SK-N-SH treated with all-trans-retinoic acid at 6 μM for 48 hours (cell line): Measurements from ENCODE around the gene SCAPER.

Source experiments
- ATAC-seq: fragments of 200-7000 bp; cut with Tn5 transposase; 3 replicates; pipeline ENCODE4 v1.9.1; 2020; ENCODE audit warnings: mild to moderate bottlenecking, moderate library complexity
- ARNTL ChIP-seq: fragments of 450-650 bp; formaldehyde crosslinking; IDR thresholded peaks from 2 replicates; pipeline ENCODE4 v1.5.0; 2020; ENCODE audit warnings: low read depth, mild to moderate bottlenecking, moderate library complexity, borderline replicate concordance
- BACH2 ChIP-seq: fragments of 250-450 bp; sonication (Bioruptor Pico); IDR thresholded peaks from 2 replicates; pipeline ENCODE4 v1.9.0; 2021; ENCODE audit warnings: mild to moderate bottlenecking, borderline replicate concordance
- CREB5 ChIP-seq: fragments of 250-450 bp; sonication (Bioruptor Pico); IDR thresholded peaks from 2 replicates; pipeline ENCODE4 v1.5.1; 2020; ENCODE audit warnings: low read depth, mild to moderate bottlenecking, moderate library complexity
- CSDC2 ChIP-seq: fragments of 250-450 bp; sonication (Bioruptor Pico); IDR thresholded peaks from 2 replicates; pipeline ENCODE4 v1.5.0; 2020; ENCODE audit warnings: mild to moderate bottlenecking, moderate library complexity
- CSRNP3 ChIP-seq: fragments of 250-450 bp; sonication (Bioruptor Pico); IDR thresholded peaks from 2 replicates; pipeline ENCODE4 v1.5.1; 2021; ENCODE audit warnings: mild to moderate bottlenecking, moderate library complexity
- ESRRG ChIP-seq: fragments of 250-450 bp; sonication (Bioruptor Pico); IDR thresholded peaks from 2 replicates; pipeline ENCODE4 v1.6.1; 2021; ENCODE audit warnings: mild to moderate bottlenecking
- GLIS3 ChIP-seq: fragments of 250-450 bp; sonication (Bioruptor Pico); IDR thresholded peaks from 2 replicates; pipeline ENCODE4 v1.5.0; 2020; ENCODE audit warnings: mild to moderate bottlenecking, moderate library complexity
- ISL1 ChIP-seq: fragments of 250-450 bp; sonication (Bioruptor Pico); IDR thresholded peaks from 2 replicates; pipeline ENCODE4 v2.1.2; 2022; ENCODE audit warnings: mild to moderate bottlenecking, moderate library complexity
- OSR1 ChIP-seq: fragments of 250-450 bp; sonication (Bioruptor Pico); IDR thresholded peaks from 2 replicates; pipeline ENCODE4 v1.8.0; 2022; ENCODE audit warnings: moderate library complexity, mild to moderate bottlenecking, inconsistent platforms
- PATZ1 ChIP-seq: fragments of 250-450 bp; sonication (Bioruptor Pico); IDR thresholded peaks from 2 replicates; pipeline ENCODE4 v1.8.0; 2020; ENCODE audit warnings: mild to moderate bottlenecking, moderate library complexity, borderline replicate concordance
- POU6F1 ChIP-seq: fragments of 250-450 bp; sonication (Bioruptor Pico); IDR thresholded peaks from 2 replicates; pipeline ENCODE4 v1.8.0; 2021; ENCODE audit warnings: low read depth, mild to moderate bottlenecking, moderate library complexity, borderline replicate concordance
- PPARA ChIP-seq: fragments of 250-450 bp; sonication (Bioruptor Pico); IDR thresholded peaks from 2 replicates; pipeline ENCODE4 v1.5.0; 2020; ENCODE audit warnings: mild to moderate bottlenecking, borderline replicate concordance
- RARB ChIP-seq: fragments of 250-450 bp; sonication (Bioruptor Pico); IDR thresholded peaks from 2 replicates; pipeline ENCODE4 v1.8.0; 2021; ENCODE audit warnings: mild to moderate bottlenecking, moderate library complexity
- SNAI2 ChIP-seq: fragments of 250-450 bp; sonication (Bioruptor Pico); IDR thresholded peaks from 2 replicates; pipeline ENCODE4 v1.5.0; 2020; ENCODE audit warnings: mild to moderate bottlenecking, moderate library complexity
- TCF4 ChIP-seq: fragments of 250-450 bp; sonication (Bioruptor Pico); IDR thresholded peaks from 2 replicates; pipeline ENCODE4 v1.8.0; 2021; ENCODE audit warnings: mild to moderate bottlenecking, moderate library complexity, borderline replicate concordance
- TOX ChIP-seq: fragments of 250-450 bp; sonication (Bioruptor Pico); IDR thresholded peaks from 2 replicates; pipeline ENCODE4 v1.8.0; 2021; ENCODE audit warnings: mild to moderate bottlenecking, moderate library complexity, borderline replicate concordance
- TSHZ2 ChIP-seq: fragments of 250-450 bp; sonication (Bioruptor Pico); IDR thresholded peaks from 2 replicates; pipeline ENCODE4 v1.5.0; 2020; ENCODE audit warnings: mild to moderate bottlenecking, moderate library complexity
- ZC3H10 ChIP-seq: fragments of 250-450 bp; sonication (Bioruptor Pico); IDR thresholded peaks from 2 replicates; pipeline ENCODE4 v1.5.1; 2021; ENCODE audit warnings: mild to moderate bottlenecking, moderate library complexity
- ZFP3 ChIP-seq: fragments of 250-450 bp; sonication (Bioruptor Pico); IDR thresholded peaks from 2 replicates; pipeline ENCODE4 v1.5.0; 2020; ENCODE audit warnings: mild to moderate bottlenecking, moderate library complexity
- ZFP30 ChIP-seq: fragments of 450-650 bp; formaldehyde crosslinking; IDR thresholded peaks from 2 replicates; pipeline ENCODE4 v1.5.0; 2022; ENCODE audit warnings: mild to moderate bottlenecking, moderate library complexity
- ZNF70 ChIP-seq: fragments of 450-650 bp; formaldehyde crosslinking; IDR thresholded peaks from 2 replicates; pipeline ENCODE4 v1.5.0; 2020; ENCODE audit warnings: mild to moderate bottlenecking, moderate library complexity
- ZNF8 ChIP-seq: fragments of 450-650 bp; formaldehyde crosslinking; IDR thresholded peaks from 2 replicates; pipeline ENCODE4 v1.5.0; 2020; ENCODE audit warnings: mild to moderate bottlenecking, moderate library complexity

Gene SCAPER

GRCh38 chr15:76470691-76471090 is 434.4 kb downstream of the SCAPER start (continued):
- no peak for TF ChIP-seq PATZ1 (CRISPR knock-in tag)
- no peak for TF ChIP-seq RARB (CRISPR knock-in tag)
- TF ChIP-seq ZFP3: no peak

GRCh38 chr15:76468722-76469121 is 436.4 kb downstream of the SCAPER start:
- ATAC-seq: no peak
- TF ChIP-seq SNAI2 (CRISPR knock-in tag) (no peak), TCF4 (no peak), ARNTL (CRISPR knock-in tag) (no peak), CSDC2 (CRISPR knock-in tag) (no peak), BACH2 (no peak), POU6F1 (CRISPR knock-in tag) (no peak), ISL1 (CRISPR knock-in tag) (no peak), GLIS3 (CRISPR knock-in tag) (no peak), OSR1 (CRISPR knock-in tag) (no peak), ZNF70 (CRISPR knock-in tag) (no peak), ESRRG (CRISPR knock-in tag) (no peak), RARB (CRISPR knock-in tag) (no peak), PPARA (CRISPR knock-in tag) (no peak), ZNF8 (CRISPR knock-in tag) (no peak), TOX (CRISPR knock-in tag) (no peak), PATZ1 (CRISPR knock-in tag) (no peak), ZFP3 (no peak), CREB5 (CRISPR knock-in tag) (no peak), ZFP30 (CRISPR knock-in tag) (no peak), CSRNP3 (CRISPR knock-in tag) (no peak)

GRCh38 chr15:76467136-76467535 is 438.0 kb downstream of the SCAPER start:
- ATAC-seq: no peak

More at GRCh38 chr15:76467136-76467535, 438.0 kb downstream of the SCAPER start:
- TF ChIP-seq SNAI2 (CRISPR knock-in tag) (no peak), CSDC2 (CRISPR knock-in tag) (no peak), TOX (CRISPR knock-in tag) (no peak), PPARA (CRISPR knock-in tag) (no peak), CREB5 (CRISPR knock-in tag) (no peak), ZC3H10 (CRISPR knock-in tag) (no peak), ZNF70 (CRISPR knock-in tag) (no peak), TSHZ2 (CRISPR knock-in tag) (no peak), RARB (CRISPR knock-in tag) (no peak)
